GM23248 (cell line): ENCODE data around the gene F8A1. TPM values are rescaled to one million over a fixed set of nuclear protein-coding genes. Genes with fewer than 3 reads are reported as not detected.
A peak's percentile ranks its signal among the peaks of the same experiment; 100 is the strongest.
"Not testable (repeated sequence)": the region's sequence is repeated elsewhere in the genome, so short reads cannot be mapped to it uniquely, and the experiment has no call there.

Experiments used
- DNase-seq: peaks from one replicate; pipeline ENCODE4 v3.0.0-alpha.2; 2015
- H2AFZ ChIP-seq: fragments of 200-600 bp; sonication (generic); 2 replicates; pipeline ENCODE4 v1.6.1; 2016; ENCODE audit warnings: antibody characterized with exemption
- H3F3A ChIP-seq: fragments of 200-600 bp; sonication (generic); 2 replicates; pipeline ENCODE4 v1.6.1; 2016; ENCODE audit warnings: mild to moderate bottlenecking, antibody characterized with exemption, mixed run types; ENCODE audit not compliant: insufficient read depth
- H3K27ac ChIP-seq: fragments of 200-600 bp; sonication (generic); 2 replicates; pipeline ENCODE4 v1.5.1; 2016; ENCODE audit warnings: mild to moderate bottlenecking
- H3K27me3 ChIP-seq: fragments of 200-600 bp; sonication (generic); replicated peaks from 2 replicates; pipeline ENCODE4 v1.6.1; 2016; ENCODE audit warnings: mild to moderate bottlenecking; ENCODE audit not compliant: insufficient read depth
- H3K36me3 ChIP-seq: fragments of 200-600 bp; sonication (generic); 2 replicates; pipeline ENCODE4 v1.6.1; 2016; ENCODE audit warnings: low read depth, mild to moderate bottlenecking
- H3K4me1 ChIP-seq: fragments of 200-600 bp; sonication (generic); 2 replicates; pipeline ENCODE4 v1.6.1; 2016; ENCODE audit warnings: mild to moderate bottlenecking; ENCODE audit not compliant: insufficient read depth
- H3K4me2 ChIP-seq: fragments of 200-600 bp; sonication (generic); one replicate; pipeline ENCODE4 v1.6.1; 2016; ENCODE audit warnings: mild to moderate bottlenecking; ENCODE audit not compliant: unreplicated experiment
- H3K4me3 ChIP-seq: fragments of 200-600 bp; sonication (generic); 2 replicates; pipeline ENCODE4 v1.5.1; 2016; ENCODE audit warnings: mild to moderate bottlenecking
- H3K79me2 ChIP-seq: fragments of 200-600 bp; sonication (generic); 2 replicates; pipeline ENCODE4 v1.6.1; 2016; ENCODE audit warnings: mild to moderate bottlenecking; ENCODE audit not compliant: insufficient read depth
- H3K9ac ChIP-seq: fragments of 200-600 bp; sonication (generic); 2 replicates; pipeline ENCODE4 v1.6.1; 2016; ENCODE audit warnings: mild to moderate bottlenecking
- H3K9me2 ChIP-seq: fragments of 200-600 bp; sonication (generic); 2 replicates; pipeline ENCODE4 v1.6.1; 2016; ENCODE audit warnings: mixed run types, mild to moderate bottlenecking, moderate library complexity; ENCODE audit not compliant: insufficient read depth
- H3K9me3 ChIP-seq: fragments of 200-600 bp; sonication (generic); one replicate; pipeline ENCODE4 v1.6.1; 2017; ENCODE audit warnings: low read depth
- H4K20me1 ChIP-seq: fragments of 200-600 bp; sonication (generic); 2 replicates; pipeline ENCODE4 v1.6.0; 2016; ENCODE audit not compliant: insufficient read depth
- EZH2 ChIP-seq: fragments of 200-600 bp; sonication (generic); IDR thresholded peaks from 2 replicates; pipeline ENCODE4 v1.6.1; 2018; ENCODE audit warnings: antibody characterized with exemption, mild to moderate bottlenecking; ENCODE audit not compliant: insufficient read depth, poor library complexity, severe bottlenecking
- EZH2phosphoT487 ChIP-seq: fragments of 200-600 bp; sonication (generic); IDR thresholded peaks from 2 replicates; pipeline ENCODE4 v1.6.1; 2018; ENCODE audit warnings: antibody characterized with exemption, moderate library complexity, mild to moderate bottlenecking, low read depth; ENCODE audit not compliant: insufficient read depth
- WGBS, 2 experiments: methylation state at CpG; one replicate each; pipeline ENCODE4 v1.1.6; 2015 to 2017; ENCODE audit warnings: low lambda C conversion rate in 2 of 2, low coverage in 1 of 2; ENCODE audit errors: missing lambda C conversion rate in 2 of 2; 5-methylcytosine and 5-hydroxymethylcytosine counted together
- in situ Hi-C: fragments of 300-500 bp; cut with MboI; formaldehyde crosslinking; loops from 2 replicates; pipeline ENCODE4 v1.15.0; 2020
- microRNA counts: library from miRNA; unstranded; fragments of <30 nt; microRNA quantifications from one replicate; lab custom pipeline; 2016
- microRNA-seq: library from miRNA; unstranded; fragments of <30 nt; microRNA quantifications from one replicate; pipeline ENCODE4, GENCODE V29; 2016; ENCODE audit warnings: borderline number of aligned reads
- polyA plus RNA-seq: library from polyadenylated mRNA; unstranded; fragments of >200 nt; fragmentation: Nextera tagmentation; extraction: Ambion mirVana; gene quantifications from 2 replicates; pipeline ENCODE4 v1.2.1, GENCODE V29; 2016
- small RNA-seq: library from RNA; depleted of rRNA; stranded (forward); fragments of <200 nt; gene quantifications from one replicate; pipeline ENCODE3, GENCODE V24; 2014; ENCODE audit warnings: low read depth, low replicate concordance
- total RNA-seq: library from RNA; depleted of rRNA; stranded (reverse); fragments of >200 nt; shearing (Covaris generic); gene quantifications from 2 replicates; pipeline ENCODE4 v1.2.3, GENCODE V29; 2014; rRNA removed

Gene F8A1
- total and polyA plus RNA-seq, 2 experiments from 2014 or later, result 11.1 to 18.9 TPM

DNA sequence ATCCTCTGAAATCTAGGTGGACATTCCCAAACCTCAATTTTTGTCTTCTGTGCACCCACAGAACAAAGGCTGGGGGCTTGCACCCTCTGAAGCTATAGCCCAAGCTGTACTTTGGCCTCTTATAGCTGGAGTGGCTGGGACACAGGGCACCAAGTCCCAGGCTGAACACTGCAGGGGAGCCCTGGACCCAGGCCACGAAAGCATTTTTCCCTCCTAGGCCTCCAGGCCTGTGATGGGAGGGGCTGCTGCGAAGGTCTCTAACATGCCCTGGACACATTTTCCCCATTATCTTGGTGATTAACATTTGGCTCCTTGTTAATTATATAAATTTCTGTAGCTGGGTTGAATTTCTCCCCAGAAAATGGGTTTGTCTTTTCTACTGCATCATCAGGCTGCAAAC lies 27.9 kb downstream of the F8A1 start:
- 0 out of 2 replicates have a peak, but pooled peaks cover 3% of the 10 kb centered on the region for H3K4me1 ChIP-seq
- no peaks in the 10 kb centered on the region for H3K27me3 ChIP-seq
- H3K9ac ChIP-seq, result no peak overlapping the region
- H2AFZ ChIP-seq, result no peak overlapping the region
- WGBS, 2 experiments, result 49 to 54% methylated on average over 2 of the region's 2 CpGs
- no peaks in the 10 kb centered on the region for H3F3A ChIP-seq
- no peaks in the 10 kb centered on the region for H3K9me2 ChIP-seq
- no peak overlapping the region for H3K4me2 ChIP-seq
- no peaks in the 10 kb centered on the region for H3K9me3 ChIP-seq
- H4K20me1 ChIP-seq, result no peaks in the 10 kb centered on the region
- H3K4me3 ChIP-seq, result no peak overlapping the region
- no peaks in the 10 kb centered on the region for H3K36me3 ChIP-seq
- in situ Hi-C loops, result no loop called here
- H3K27ac ChIP-seq, result no peak overlapping the region
- no peaks in the 10 kb centered on the region for H3K79me2 ChIP-seq
- no peak for DNase-seq
- TF ChIP-seq EZH2, result no peak
- no peak for TF ChIP-seq EZH2phosphoT487

DNA sequence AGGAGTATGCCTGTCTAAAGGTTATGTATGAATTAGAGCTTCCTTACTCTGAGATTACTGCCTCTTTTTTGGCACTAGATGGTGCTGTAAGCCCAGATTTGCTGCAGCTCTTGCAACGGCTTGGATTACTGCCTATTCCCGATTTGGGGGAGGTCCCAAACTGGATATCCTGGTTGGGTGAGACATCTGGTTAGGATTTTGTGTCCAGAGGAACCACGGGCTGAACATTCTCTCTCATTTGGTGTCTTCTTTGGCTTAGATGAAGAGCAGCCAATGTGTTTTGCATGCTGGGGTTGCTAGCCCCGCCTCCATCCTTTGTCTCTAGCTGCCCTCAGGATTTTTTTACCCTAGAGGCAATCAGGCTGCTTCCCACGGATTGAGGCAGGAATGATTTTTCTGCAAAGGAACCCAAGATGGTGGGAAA lies 31.9 kb downstream of the F8A1 start:
- Histone ChIP-seq H3K9me3 (no peaks in the 10 kb centered on the region), H3K9ac (0 out of 2 replicates have a peak overlapping the region, but pooled peaks have one; percentile 8), H3K36me3 (no peaks in the 10 kb centered on the region), H3F3A (no peaks in the 10 kb centered on the region), H2AFZ (peak overlapping the region; percentile 71), H3K9me2 (no peaks in the 10 kb centered on the region), H4K20me1 (no peaks in the 10 kb centered on the region), H3K4me3 (peak overlapping the region; percentile 61), H3K4me2 (peak overlapping the region; percentile 73), H3K27me3 (no peaks in the 10 kb centered on the region), H3K4me1 (0 out of 2 replicates have a peak, but pooled peaks cover 3% of the 10 kb centered on the region), H3K27ac (no peak overlapping the region), H3K79me2 (no peaks in the 10 kb centered on the region)
- WGBS, 2 experiments, result 0 to 2% methylated on average over 5 of the region's 5 CpGs
- peak; percentile 75 for DNase-seq
- in situ Hi-C loops, result no loop called here
- TF ChIP-seq EZH2phosphoT487 (no peak), EZH2 (no peak)

- H3K36me3 ChIP-seq, DNase-seq, H3K4me3 ChIP-seq, H3K9me2 ChIP-seq, H3K9ac ChIP-seq, H3K27ac ChIP-seq, H3K79me2 ChIP-seq, H3F3A ChIP-seq, H3K9me3 ChIP-seq, H2AFZ ChIP-seq, H3K4me2 ChIP-seq, in situ Hi-C loops, H3K27me3 ChIP-seq, H3K4me1 ChIP-seq, H4K20me1 ChIP-seq: not testable (repeated sequence)
- 54 to 70% methylated on average over 4 to 5 of the region's 5 CpGs for WGBS, 2 experiments
These were observed 38.6 kb downstream of the F8A1 start for GRCh38 chrX:154924771-154925170.

MicroRNA genes within 50 kb of the gene (microRNA counts, 767-probe panel; counts per million panel counts)
- 447 counts per million, percentile 86 among the panel's probes with 10 or more counts for microRNA hsa-miR-1184 (lab: Ali Mortazavi, UCI)

Small RNA genes lying within 50 kb of the gene (microRNA-seq; reads per million reads assigned to microRNA genes)
- not detected for gene MIR1184-1

Small RNA genes lying within 50 kb of the gene (small RNA-seq; reads per million reads assigned to genes)
- not detected for gene MIR1184-1

Other genes starting within 250 kb of the F8A1 start
- gene CTAG2, start 232.8 kb upstream of the F8A1 start, total RNA-seq, result not detected in 2 replicates
- gene CTAG2, start 232.8 kb upstream of the F8A1 start, polyA plus RNA-seq, result not detected in 2 replicates
- gene GAB3, start 135.3 kb upstream of the F8A1 start, total RNA-seq, result 0.25 and 0.76 TPM in 2 replicates
- gene GAB3, start 135.3 kb upstream of the F8A1 start, polyA plus RNA-seq, result 0.89 and 1.0 TPM in 2 replicates
- 30.0 and 40.1 TPM in 2 replicates for gene DKC1, start 123.5 kb upstream of the F8A1 start, total RNA-seq
- 41.3 and 42.9 TPM in 2 replicates for gene DKC1, start 123.5 kb upstream of the F8A1 start, polyA plus RNA-seq
- gene MPP1, start 80.9 kb upstream of the F8A1 start, total RNA-seq, result 16.7 and 22.7 TPM in 2 replicates
- 16.6 and 17.4 TPM in 2 replicates for gene MPP1, start 80.9 kb upstream of the F8A1 start, polyA plus RNA-seq
- gene SMIM9, start 51.7 kb upstream of the F8A1 start, total RNA-seq, result not detected in 2 replicates
- gene SMIM9, start 51.7 kb upstream of the F8A1 start, polyA plus RNA-seq, result not detected in 2 replicates
- gene F8, start 136.4 kb downstream of the F8A1 start, total RNA-seq, result 1.6 and 4.1 TPM in 2 replicates
- 5.5 and 6.9 TPM in 2 replicates for gene F8, start 136.4 kb downstream of the F8A1 start, polyA plus RNA-seq
- 35.2 and 41.0 TPM in 2 replicates for gene FUNDC2, start 140.5 kb downstream of the F8A1 start, total RNA-seq
- gene FUNDC2, start 140.5 kb downstream of the F8A1 start, polyA plus RNA-seq, result 84.9 and 86.9 TPM in 2 replicates
- gene CMC4, start 184.8 kb downstream of the F8A1 start, total RNA-seq, result 11.8 and 19.7 TPM in 2 replicates
- gene CMC4, start 184.8 kb downstream of the F8A1 start, polyA plus RNA-seq, result 20.1 and 20.2 TPM in 2 replicates
- gene MTCP1, start 184.8 kb downstream of the F8A1 start, total RNA-seq, result 1.8 and 6.3 TPM in 2 replicates
- 23.5 and 25.8 TPM in 2 replicates for gene MTCP1, start 184.8 kb downstream of the F8A1 start, polyA plus RNA-seq
- gene BRCC3, start 185.2 kb downstream of the F8A1 start, total RNA-seq, result 8.1 and 10.4 TPM in 2 replicates
- gene BRCC3, start 185.2 kb downstream of the F8A1 start, polyA plus RNA-seq, result 27.1 and 27.7 TPM in 2 replicates